CD4-positive, alpha-beta T cell treated with Interleukin-17A for 4 hours (primary cell): ENCODE data around the gene ROCK2.

Experiments
- DNase-seq: peaks from one replicate; pipeline ENCODE4 v3.0.0-alpha.2; 2020; ENCODE audit warnings: mixed read lengths

Gene ROCK2

GRCh38 chr2:11344342-11344955 lies at the start of gene ROCK2:
Gene ROCK2, minus strand, starts transcription at chr2:11344636. Its CDS starts 500 bp downstream, at chr2:11344136.
- peak; percentile 79 for DNase-seq

DNA sequence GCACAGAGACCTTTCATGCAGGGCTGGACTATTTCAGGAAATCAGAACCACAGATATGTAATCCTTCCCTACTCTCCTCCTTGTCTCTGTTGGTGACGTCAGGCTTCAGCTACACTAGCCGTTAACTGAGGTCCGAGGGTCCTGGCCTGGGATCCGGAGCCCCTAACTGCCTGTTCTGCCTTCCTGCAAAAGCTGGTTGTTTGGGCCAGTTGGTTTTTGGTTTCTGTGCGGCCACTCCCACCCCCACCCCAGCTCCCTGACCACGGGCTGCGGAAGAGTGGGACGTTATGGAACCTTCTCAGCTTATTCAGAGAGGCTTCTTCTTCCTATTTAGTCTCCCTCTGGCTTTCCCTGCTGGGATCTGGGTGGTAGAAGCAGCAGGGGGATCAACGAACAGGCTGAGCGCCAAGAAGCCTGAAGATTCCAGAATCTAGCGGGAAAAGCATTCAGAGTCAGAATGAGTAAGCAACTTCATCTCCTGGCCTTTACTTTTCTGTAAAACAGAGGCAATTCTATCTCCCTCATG lies 49.3 kb upstream of the ROCK2 start:
- no peak for DNase-seq

- DNase-seq = no peak
These were observed 47.5 kb upstream of the ROCK2 start for GRCh38 chr2:11391942-11392266.

GRCh38 chr2:11390399-11390658 lies 45.9 kb upstream of the ROCK2 start:
- DNase-seq = no peak

DNA sequence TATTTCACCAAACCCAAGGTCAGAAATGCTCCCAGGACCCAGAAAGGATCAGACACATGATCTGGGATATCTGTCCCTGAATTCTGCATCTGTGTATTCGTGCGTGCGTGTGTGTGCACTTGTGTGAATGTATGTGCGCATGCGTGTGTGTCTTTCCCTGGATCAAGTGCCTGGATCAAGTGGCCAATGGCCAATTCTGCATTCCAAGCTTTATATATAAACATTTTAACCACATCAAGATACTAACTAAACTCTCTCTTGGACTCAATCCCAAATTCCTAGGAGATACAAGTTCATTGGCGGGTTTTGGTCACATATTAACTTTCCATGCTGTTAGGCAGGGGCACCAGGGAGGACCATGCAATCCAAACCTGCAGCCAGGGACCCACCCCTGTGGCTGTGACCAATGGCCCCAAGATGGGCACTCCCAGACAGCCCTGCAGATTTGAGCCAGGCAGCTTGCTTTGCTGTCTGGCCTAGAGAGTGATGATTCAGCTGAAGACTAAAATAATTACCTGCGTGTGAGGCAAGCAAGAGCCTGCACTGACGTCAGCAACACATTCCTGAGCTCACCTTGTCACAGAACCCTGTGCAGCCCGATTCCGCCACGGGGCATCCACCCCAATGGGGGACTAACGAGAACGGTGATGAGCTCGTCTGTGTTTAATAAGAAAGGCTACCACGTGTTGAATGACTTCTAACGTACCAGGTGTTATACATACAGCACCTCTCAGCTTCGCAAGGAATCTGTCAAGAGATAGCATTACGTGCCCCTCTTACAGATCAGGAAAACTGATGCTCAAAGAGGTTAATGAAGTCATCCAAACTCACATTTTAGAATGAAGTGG lies 45.3 kb upstream of the ROCK2 start:
- no peak for DNase-seq

DNA sequence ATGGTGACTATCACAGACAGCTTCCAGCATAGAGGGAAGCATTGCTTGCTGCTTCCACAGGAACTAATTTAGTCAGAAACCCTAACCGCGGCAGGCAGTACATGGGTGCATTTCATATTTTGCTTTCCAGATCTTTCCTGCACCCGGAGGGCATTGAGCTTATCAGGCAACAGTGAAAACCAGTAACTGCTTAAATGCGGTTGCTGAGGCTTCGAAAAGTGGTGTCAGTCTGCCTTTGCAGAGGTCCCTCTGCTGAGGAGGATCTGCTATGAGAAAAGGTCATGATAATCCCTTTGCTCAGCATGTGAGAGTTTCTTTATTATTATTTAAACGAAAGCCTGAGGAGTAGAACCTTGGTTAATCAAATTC lies 44.6 kb upstream of the ROCK2 start:
- DNase-seq = no peak

GRCh38 chr2:11388262-11389051 lies 44.0 kb upstream of the ROCK2 start:
- no peak for DNase-seq

GRCh38 chr2:11387843-11388242 lies 43.4 kb upstream of the ROCK2 start:
- DNase-seq = no peak

DNA sequence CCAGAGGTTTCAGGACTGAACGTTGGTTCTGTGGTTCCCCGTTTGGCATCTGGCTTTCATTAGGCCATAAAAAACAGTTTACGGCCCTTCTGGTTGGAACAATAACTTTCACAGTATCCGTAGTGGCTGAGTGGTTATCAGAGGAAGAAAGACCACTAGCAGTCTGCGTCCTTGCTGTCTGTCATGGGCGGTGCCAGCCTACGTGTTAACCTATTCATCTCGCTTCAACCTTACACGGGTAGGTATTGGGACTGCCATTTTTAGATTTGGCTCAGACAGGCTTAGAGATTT lies 42.6 kb upstream of the ROCK2 start:
- no peak for DNase-seq

GRCh38 chr2:11385847-11386246 lies 41.4 kb upstream of the ROCK2 start:
- no peak for DNase-seq

GRCh38 chr2:11385216-11385615 lies 40.8 kb upstream of the ROCK2 start:
- DNase-seq = no peak

DNA sequence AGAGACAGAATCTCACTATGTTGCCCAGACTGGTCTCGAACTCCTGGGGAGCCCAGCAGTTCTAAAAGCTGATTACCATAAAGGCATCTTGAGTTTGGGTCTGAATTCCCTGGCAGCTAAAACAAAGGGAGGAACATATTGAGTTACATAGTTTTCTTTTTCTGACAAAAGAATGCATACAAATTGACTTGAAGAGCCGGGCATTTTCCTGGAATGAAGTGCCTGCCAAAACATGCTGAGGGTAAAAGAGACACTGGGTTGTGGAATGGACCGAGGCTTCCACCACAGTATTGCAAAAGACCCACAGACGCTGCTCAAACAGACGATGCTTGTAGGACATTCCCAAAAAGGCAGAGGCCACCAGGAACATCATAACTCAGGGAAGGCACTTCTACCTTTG lies 35.1 kb upstream of the ROCK2 start:
- no peak for DNase-seq

DNA sequence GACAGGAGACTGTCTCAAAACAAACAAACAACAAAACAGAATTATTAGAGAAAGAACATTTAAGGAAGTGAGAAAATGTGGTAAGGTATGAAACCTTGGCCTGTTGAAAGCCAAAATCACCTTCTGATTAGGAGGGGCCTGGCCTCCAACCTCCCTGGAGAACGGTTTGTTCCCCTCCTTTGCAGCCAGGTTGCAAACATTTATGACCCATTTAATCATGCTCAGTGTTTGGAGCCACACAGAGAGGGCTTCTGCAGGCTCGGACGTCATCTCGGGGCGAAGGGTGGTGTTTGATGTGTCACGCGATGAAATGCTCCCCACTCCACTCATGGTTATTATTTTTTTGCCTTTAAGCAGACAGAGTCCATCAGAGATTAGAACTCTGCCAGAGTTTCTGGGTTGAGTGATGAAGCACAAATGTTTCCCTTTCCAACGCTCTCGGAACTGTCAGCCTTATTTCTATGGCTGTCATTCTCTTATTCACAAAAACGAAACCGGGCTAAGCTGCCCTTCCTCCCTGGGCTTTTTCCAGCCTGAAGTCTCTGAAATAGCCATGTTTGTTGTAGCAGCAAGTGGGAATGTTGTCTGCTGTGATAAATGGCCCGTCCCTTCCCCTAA lies 33.6 kb upstream of the ROCK2 start:
- no peak for DNase-seq

DNA sequence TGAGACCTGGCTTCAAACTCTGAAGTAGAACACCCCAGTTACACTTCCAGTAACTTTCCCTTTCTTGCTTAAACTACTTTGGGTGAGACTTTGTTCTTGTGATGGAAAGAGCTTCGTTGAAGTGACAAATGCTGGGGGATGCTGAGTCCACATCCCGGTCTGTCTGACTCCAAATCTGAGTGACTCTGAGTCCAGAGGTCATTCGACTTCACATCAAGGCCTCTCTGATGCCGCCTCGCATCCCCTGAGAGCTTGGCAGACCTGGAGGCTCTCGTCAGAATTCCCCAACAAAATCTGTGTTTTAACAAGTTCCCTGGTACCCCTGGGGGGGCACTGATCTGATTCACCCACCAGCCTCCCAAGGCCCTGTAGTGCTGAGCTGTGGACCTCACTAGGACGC lies 31.6 kb upstream of the ROCK2 start:
- no peak for DNase-seq

- no peak for DNase-seq
These were observed 31.2 kb upstream of the ROCK2 start for GRCh38 chr2:11375689-11376027.

GRCh38 chr2:11375025-11375688 lies 30.7 kb upstream of the ROCK2 start:
- DNase-seq = no peak

DNA sequence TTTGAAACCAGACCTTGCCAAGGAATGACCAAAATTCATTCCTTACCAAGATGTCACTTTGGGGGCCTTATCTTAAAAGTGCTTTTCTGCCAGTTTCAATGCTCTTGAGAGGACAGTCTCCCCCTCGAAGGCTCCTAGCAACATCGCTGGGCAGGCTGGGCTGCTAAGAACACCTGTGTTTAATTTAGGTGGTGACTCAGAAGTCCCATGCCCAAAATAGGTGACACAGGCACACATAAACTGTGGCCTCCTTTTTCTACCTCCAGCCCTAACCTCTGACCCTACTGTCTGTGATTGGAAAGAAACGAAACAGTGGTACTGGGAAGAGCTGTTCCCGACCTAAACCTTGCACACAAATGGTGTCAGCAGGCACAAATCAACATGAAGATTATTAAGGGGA lies 28.7 kb upstream of the ROCK2 start:
- DNase-seq = no peak

DNA sequence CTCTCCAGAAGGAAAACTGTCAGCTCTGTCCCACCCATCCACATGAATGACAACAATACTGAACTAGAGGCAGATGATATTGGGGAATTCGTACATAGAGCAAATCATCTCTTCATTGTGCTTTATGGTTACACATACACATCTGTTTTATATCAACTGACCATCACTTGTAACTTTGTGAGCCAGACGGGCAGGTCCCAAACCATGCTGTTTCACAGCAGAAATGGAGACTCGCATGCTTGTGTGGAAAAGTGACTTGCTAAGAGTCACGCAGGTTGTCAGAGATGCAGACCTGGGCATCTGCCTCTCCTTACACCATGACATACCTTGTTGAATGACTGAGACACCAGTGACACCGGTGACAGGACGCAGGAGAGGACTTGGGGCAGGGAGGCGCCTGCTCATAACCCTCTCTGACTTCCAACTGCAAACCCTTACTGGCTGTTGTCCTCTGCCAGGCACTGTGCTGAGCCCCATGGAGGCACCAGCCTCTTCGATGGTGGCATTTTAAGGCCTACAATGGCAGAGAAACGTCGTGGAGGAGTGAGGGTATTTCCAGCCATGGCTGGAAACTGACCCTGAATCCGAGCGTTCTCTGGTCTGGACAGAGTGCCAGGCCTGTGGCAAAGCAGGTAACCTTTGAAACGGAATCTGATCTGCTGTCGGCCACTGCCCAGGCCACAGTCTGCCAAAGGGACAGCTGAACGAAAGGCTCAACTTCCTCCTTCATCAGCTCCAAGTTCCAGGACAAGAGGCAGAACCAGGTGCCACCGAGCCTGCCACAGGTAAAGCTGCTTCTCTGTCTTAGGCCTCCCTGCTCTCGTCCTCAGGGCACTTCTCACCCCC lies 26.9 kb upstream of the ROCK2 start:
- no peak for DNase-seq

GRCh38 chr2:11370377-11371091 lies 26.1 kb upstream of the ROCK2 start:
- DNase-seq = no peak

- no peak for DNase-seq
These were observed 23.7 kb upstream of the ROCK2 start for GRCh38 chr2:11368059-11368572.

GRCh38 chr2:11367170-11367730 lies 22.8 kb upstream of the ROCK2 start:
- no peak for DNase-seq
